RKO (cell line): ENCODE results near the gene NIP7.
A peak's percentile ranks its signal among the peaks of the same experiment; 100 is the strongest.
"Not testable (repeated sequence)": the region's sequence is repeated elsewhere in the genome, so short reads cannot be mapped to it uniquely, and the experiment has no call there.

Experiments used
- DNase-seq: peaks from one replicate; pipeline ENCODE4 v3.0.0-alpha.2; 2016; ENCODE audit warnings: low spot score

The NIP7 gene

DNA sequence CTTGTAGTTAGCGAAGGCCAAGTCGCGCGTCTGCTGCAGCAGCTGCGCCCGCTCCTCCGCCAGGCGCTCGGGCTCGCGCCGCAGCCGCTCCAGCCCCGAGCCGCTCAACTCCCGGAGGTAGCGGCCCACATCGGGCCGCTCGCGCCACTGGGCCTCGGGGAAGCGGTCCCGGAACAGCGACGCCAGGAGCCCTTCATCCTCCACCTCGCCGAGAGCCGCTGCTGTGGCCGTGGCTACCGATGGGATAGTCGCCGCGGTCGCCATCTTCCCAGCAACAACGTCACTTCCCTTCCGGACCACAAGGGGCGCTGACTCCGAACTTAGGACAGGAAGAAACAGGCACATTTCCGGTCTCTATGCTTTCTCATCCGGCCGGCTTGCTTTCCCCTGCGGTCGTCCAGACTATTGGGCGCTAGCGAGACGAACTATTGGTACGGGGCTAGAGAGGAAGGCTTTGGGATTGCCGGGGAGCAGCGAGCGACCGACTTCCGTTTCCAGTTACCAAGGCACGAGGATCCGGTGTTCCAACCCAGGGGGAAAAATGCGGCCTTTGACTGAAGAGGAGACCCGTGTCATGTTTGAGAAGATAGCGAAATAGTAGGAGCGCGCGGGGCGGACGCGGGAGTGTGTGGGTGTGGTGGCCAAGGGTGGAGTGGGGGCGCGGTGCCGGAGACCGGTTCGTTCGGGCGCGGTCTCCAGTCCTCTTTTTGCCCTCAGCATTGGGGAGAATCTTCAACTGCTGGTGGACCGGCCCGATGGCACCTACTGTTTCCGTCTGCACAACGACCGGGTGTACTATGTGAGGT lies at the start of gene NIP7, which contains the start of gene COG8:
TSS of gene NIP7 (plus strand) at position 484 of the 806 bp plus-strand sequence. CDS start at position 542, 58 bp downstream.
TSS of gene COG8 (minus strand) at position 276 of the 806 bp plus-strand sequence. CDS start at position 264, 12 bp downstream.
- peak; percentile 99 for DNase-seq

DNA sequence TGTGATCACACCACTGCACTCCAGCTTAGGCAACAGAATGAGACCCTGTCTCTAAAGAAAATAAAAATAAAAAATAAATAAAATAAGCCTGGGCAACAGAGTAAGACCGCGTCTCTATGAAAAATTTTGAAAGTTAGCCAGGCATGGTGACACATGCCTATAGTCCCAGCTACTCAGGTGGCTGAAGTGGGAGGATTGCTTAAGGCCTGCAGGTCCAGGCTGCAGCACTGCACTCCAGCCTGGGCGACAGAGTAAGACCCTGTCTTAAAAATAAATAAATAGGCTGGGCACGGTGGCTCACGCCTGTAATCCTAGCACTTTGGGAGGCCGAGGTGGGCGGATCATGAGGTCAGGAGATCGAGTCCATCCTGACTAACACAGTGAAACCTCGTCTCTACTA lies 47.9 kb upstream of the NIP7 start:
- DNase-seq = not testable (repeated sequence)

DNA sequence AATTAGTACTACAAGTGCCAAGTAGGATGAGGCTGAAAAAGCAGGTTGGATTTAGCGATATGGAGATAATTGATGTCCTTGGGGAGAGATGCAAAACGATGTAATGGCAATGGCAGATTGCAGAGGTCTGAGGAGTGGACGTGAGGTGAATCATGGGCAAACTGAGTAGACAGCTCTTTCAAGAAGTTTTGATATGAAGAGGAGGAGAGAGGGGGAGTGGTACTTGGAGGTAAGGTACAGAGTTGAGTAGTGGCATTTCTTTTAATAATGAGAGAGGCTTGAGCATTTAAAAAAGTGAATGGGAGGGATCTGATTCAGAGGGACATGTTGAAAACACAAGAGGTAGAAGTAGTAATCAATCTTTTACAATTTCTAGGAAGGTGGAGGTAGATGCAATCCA lies 46.2 kb upstream of the NIP7 start:
- DNase-seq = no peak

DNA sequence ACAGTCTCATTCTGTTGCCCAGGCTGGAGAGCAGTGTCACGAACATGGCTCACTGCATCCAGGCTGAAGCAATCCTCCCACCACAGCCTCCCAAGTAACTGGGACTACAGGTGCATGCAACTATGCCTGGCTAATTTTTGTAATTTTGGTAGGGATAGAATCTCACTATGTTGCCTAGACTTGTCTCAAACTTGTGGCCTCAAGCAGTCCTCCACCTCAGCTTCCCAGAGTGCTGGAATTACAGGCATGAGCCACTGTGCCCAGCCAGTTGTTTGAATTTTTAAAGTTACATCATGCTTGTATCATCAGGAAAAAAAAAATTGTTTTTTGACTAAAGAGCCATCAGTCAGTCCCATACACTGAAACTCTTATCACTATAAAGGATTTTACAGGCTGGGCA lies 45.5 kb upstream of the NIP7 start:
- DNase-seq = no peak

DNA sequence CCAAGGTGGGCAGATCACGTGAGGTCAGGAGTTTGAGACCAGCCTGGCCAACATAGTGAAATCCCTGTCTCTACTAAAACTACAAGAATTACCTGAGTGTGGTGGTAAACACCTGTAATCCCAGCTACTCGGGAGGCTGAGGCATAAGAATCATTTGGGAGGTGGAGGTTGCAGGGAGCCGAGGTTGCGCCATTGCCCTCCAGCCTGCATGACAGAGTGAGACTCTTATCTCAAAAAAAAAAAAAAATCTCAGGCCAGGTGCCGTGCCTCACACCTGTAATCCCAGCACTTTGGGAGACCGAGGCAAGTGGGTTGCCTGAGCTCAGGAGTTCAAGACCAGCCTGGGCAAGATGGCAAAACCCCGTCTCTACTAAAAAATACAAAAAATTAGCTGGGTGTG lies 42.8 kb upstream of the NIP7 start:
- DNase-seq = not testable (repeated sequence)

DNA sequence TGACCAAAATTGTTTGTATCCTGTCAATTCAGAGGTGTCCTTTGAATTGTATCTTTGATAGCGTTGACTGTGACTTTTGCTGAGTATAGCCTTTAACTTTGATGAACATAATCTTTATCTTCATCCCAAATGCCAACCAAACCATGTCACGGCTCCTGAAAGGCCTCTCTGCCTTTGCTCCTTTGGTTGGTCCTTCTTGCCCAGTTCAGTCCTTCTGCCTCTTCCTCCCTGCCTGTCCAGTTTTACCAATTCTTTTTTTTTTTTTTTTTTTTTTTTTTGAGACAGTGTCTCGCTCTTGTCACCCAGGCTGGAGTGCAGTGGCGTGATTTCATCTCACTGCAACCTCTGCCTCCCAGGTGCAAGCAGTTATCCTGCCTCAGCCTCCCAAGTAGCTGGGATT lies 41.3 kb upstream of the NIP7 start:
- DNase-seq = no peak

DNA sequence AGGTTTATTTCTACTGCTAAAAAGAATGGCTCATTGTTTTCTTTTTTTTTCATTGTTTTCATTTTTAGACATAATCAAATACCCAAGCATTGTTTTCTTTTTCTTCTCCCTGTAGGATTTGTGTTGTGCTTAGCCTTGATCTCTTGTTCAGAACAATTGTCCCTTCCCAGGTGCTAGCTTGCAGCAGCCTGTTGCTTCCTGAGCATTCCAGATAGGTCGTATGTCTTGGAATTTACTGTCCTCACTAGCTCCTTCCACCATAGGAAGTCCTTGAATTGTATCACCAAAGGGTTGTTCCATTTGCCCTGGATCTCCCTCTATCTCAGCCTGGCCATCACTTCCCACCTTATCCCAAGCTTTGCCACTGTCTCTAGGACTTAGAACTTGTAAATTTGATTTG lies 38.4 kb upstream of the NIP7 start:
- no peak for DNase-seq

DNA sequence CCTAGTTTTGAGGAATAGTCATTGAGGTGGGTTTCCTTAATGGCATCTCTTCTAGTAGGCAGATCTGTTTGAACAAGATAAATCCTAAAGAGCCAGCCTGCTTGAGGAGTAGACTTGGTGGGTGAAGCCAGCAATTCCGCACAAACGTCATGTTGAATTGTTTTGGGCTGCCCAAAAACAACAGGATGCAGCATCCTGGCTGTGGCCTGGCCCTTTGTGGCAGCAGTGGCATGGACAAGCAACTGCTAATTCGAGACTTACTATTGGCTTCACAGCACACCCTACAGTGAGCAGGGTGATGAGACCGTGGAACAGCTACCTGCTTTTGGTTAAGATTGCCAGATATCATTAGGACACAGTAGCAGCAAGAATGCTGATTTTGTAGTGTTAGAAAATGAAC lies 37.7 kb upstream of the NIP7 start:
- DNase-seq = no peak

DNA sequence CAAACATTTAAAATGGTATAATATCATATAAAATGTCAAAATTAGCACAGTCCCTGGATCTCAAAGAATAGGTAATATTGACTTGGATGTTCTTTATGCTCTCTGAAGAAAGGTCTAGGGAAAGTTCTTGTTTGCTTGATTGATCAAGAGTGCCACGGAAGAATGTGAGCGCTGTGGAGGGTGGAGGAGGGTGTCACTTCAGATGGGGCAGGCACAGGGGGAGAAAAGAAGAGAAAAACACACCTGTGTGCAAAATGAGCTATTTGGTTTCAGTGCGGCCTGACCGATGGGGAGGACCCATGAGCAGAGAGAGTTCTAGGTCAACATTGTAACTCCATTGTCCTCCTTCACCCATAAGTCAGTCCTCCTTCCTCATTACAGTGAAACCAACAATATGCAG lies 37.3 kb upstream of the NIP7 start:
- no peak for DNase-seq

DNA sequence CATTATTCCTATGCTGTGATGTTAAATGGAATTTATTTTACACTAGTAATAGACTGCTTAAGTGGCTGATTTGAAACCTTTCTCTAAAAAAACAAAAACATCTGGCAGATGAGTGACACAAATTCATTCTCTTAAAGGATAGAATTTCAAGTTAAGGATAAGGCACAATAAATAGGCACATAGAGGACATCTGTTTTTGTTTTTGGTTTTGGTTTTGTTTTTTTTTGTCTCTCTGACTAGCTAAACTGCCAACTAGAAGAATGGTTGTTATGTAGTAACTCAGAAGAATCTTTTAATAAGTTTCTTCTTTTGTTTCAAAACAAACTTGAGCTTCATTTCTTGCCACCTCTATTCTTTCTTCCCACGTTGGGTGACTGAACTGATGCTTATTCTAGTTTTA lies 33.5 kb upstream of the NIP7 start:
- no peak for DNase-seq

DNA sequence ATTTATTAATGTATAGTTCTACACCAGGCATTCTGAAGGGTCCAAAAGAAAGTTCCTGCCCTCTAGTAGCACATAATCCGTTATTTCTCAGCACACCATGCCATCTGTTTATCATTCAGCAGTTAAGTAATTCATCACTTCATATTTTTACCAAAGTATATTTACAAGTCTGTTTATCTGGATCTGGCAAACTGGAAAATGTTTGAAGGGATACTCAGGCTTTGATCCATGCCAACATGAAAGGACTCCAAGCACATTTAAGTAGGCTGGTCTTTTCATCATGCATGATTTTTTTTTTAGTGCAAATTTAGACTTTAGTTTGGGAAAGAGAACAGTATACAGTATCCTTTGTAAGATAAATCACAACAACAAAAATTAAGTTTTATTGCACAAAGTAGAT lies 32.5 kb upstream of the NIP7 start:
- DNase-seq = no peak

DNA sequence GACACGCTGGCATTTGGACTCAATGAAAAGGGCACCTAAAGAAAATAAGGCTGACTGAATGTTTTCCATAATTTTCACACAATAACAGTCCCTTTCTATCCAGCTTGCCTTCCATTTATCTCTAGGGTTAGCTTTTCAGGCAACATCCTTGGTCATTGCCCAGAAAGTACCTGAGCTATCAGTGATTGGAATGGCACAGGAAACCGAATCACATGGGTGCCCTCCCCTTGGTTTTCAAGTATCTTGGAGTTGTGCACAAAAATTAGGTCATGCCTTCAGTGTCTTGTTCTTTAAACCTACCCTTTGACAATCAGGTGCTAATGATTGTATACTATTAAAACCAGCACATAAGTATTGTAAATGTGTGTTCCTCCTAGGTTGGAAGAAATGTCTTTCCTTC lies 31.7 kb upstream of the NIP7 start:
- no peak for DNase-seq

DNA sequence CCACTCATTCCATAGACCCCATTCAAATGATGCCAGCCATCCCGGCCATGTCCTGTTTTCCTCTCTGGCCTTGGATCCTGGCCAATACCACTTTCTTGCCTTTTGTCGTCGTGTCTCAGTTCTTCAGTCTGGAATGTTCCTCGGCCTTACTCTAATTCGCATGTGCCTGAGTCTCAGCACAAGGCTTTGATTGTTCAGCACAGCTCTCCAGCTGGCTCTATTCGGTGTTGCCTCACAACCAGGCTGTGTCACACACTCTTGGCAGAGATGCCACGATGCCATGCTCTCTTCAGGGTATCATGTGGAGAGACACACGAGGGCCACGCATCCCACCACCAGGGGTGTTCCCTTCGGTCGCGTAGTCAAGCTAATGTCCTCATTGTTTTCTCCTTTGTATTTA lies 30.3 kb upstream of the NIP7 start:
- no peak for DNase-seq

DNA sequence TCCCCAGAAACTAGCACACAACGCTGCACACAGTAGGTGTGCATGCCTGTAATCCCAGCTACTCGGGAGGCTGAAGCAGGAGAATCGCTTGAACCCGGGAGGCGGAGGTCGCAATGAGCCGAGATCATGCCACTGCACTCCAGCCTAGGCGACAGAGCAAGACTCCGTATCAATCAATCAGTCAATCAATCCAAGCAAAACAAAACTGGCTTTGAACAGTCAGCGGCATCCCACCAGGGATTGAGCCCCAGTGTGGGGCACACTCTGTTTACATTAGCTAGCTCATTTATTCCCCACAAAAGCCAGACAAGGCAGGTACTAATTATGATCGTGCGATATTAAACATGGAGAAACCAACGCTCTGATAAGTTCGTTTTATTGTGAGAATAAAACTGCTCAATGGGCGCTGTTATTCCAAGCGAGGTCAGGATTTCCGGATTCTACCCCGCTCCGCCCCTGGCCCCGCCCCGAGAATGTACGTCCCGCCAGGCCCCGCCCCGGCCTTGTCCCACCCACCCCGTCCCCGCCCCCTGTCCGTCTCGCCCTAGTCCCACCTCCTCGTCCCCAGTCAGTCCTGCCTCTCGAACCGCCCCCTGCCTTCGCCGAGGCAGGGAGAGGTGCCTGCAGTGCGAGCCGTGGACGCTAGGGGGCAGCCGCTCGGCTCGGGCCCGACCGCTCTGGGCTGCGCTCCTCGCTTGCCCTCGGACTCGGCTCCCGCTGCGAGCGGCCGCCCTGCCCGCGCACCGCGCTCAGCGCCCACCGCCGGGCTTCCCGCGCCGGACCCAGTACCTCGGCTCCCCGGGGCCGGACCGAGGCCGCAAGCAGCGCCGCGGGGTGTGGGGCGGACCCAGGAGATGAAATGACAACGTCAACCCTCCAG lies 28.7 kb upstream of the NIP7 start, which contains the start of gene VPS4A:
TSS of gene VPS4A (plus strand) at position 698 of the 880 bp plus-strand sequence. CDS start at position 860, 162 bp downstream.
- peak; percentile 93 for DNase-seq

DNA sequence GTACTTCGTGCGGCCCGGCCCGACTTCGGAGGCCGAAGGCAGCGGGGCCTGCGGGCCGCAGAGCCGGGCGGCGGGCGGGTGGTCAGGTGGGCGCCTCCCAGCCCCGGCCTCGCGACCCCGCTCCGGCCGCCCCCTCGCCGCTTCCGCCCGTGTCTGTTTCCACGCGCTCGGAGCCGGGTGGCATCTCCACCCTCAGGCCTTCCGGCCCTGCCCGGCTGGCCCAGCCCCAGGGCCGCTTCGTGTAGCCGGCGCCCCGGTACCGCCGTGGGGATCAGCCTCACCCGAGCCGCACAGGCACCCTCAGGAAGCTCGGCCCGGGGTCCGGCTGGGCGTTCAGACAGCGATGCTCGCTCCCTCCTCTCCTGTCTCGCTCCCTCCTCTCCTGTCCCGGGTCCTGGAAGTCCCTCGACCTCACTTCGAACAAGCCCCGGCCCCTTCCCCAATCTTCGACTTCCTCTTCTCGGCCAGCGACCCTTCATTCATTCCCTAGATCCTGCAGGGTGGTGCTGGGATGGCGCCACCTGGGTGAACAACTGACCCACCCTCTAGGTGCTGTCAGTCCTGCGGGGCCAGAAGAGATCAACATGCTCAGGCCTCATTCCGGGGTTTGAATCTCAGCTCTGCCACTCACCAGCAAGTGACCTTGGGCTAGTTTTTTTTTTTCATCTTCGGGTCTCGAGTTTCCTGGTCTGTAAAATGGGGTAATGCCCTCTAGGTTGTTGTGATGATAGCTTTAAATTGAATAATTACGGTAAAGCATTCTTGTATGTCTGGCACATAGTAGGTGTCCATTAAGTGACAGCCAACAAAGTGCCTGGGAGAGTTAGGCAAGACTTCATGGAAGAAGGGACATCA lies 27.8 kb upstream of the NIP7 start:
- peak; percentile 51 for DNase-seq

DNA sequence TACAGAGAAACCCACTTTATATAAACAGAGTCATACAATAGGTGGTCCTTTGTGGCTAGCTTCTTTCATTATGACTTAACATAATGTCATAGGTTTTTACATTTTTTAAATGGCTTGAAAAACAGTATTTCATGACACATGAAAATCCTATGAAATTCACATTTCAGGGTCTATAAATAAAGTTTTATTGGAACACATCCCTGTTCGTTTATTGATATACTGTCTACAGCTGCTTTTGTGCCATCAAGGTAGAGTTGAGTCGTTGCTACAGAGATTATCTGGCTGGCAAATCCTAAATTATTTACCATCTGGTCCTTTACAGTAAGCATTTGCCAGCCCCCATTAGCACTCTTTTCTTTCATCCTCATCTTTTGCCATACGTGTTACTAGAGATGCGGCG lies 26.1 kb upstream of the NIP7 start:
- DNase-seq = no peak

DNA sequence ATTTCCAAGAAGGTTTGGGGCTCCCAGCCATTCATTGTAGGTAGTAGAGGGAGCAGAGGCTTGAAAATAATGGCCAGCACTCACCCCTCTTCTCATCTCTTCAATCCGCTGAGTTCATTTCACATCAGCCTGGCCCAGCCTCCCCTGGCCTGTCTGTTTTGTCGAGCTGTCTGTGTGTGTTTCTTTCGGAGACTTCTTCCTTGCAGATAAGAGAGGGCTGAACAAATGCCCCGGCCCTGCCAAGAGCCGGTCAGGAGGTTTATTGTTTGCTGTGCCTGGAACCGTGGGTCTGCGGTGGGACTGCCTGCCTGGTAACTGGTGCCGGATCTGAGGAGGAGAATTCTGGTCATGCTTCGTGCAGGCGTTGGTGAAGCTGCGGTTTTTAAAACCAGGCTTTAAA lies 25.0 kb upstream of the NIP7 start:
- DNase-seq = no peak

DNA sequence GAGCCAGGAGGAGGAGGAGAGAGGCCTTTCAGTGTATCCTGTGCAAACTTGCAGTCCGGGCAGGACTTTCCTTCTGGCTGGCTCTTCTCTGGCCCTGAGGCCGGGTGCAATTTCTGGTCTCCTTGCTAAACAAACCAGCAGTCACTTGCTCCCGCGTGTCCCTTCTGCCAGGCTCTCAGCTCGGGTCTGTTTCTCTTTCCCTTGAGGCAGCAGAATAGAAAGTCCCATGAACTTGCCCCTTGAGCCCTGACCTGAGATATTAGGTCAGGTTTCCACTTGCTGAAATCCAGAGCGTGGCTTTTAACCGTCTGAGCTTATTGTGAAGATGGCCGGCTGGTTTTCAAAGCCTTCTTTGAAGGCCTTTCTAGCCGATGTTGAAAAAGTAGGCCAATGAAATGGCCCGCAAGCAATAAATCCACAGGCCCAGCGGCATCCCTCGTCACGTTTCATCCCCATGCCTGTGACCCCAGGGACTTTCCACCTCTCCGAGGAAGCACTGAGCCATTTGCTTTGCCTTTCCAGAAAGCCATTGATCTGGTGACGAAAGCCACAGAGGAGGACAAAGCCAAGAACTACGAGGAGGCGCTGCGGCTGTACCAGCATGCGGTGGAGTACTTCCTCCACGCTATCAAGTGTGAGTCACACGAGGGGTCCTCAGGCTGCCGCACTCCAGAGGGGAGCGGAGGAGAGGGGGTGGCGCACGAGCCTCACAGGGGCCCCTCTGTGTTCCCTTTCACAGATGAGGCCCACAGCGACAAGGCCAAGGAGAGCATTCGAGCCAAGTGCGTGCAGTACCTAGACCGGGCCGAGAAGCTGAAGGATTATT lies 23.9 kb upstream of the NIP7 start:
- DNase-seq = no peak

DNA sequence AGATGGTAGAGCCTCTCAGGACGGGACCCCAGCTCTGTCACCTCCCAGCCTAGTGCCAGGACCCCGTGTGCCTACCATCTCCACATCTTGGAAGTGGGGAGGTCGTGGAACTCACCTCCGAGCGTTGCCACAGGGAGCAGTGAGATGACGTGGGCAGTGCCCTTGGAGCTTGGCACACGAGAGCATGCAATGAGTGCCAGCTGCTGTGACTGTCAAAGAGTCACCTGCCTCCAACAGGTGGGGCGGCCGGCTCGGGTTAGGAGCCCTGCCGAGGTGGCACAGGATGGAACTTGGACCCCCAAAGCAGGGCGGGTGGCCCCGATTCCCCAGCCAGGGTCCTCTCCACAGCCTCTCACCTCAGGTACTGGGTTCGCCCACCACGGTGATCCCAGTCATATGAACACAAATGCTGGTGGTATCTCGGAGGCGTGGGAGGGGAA lies 23.0 kb upstream of the NIP7 start:
- no peak for DNase-seq

DNA sequence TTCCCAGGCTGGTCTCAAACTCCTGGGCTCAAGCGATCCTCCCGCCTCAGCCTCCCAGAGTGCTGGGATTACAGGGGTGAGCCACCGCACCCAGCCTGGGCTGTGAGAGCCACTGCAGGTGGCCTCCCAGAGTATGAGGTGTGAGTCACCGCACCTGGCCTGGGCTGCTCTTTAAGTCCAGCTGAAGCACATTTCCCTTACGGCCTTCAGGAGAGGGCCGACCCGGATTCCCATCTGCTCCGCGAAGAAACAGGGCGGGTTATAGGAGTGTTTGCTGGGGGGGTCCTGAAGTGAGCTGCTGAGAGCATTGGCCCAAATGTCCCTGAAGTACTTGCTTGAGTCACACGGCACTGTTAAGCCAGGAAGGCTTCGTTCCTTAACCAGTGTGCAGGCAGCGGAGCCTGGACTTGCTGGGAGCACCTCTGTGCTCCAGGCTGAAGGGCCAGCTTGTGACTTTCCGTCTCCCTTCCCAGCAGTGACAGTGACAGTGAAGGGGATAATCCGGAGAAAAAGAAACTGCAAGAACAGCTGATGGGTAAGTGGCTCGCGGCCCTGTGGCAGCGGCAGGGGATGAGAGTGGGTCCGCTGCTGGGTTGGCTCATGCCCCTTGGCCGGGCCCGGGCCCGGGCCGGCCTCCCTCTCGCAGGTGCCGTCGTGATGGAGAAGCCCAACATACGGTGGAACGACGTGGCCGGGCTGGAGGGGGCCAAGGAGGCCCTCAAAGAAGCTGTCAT lies 21.2 kb upstream of the NIP7 start:
- no peak for DNase-seq
